GM19397 (cell line): ENCODE results near the gene DNAH1.

Experiments used
- ATAC-seq: cut with Tn5 transposase; IDR thresholded peaks from one replicate; pipeline ENCODE4 v1.9.1; 2021; ENCODE audit warnings: mild to moderate bottlenecking, moderate library complexity; ENCODE audit not compliant: unreplicated experiment

DNAH1 gene

GRCh38 chr3:52384019-52384761 lies 68.1 kb downstream of the DNAH1 start:
- ATAC-seq = no peak

DNA sequence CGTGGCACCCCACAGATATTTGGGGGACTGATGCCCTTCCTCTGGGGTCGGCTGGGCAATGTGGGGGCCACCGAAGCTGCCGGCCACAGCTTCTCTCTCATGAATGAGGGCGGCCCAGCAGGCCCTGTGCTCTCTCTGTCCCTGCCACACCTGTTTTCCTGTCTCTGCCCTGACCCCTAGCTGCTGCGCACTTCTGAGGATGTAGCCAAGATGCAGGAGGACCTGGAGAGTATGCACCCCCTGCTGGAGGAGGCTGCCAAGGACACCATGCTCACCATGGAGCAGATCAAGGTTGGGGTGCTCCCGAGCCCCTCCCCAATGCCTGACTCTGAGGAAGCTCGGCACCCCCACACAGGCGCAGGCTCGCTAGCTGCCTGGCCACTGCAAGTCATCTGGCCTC lies 69.0 kb downstream of the DNAH1 start:
- ATAC-seq = no peak

GRCh38 chr3:52387481-52387880 lies 71.4 kb downstream of the DNAH1 start:
- no peak for ATAC-seq

- no peak for ATAC-seq
Observed at GRCh38 chr3:52388348-52388821, 72.3 kb downstream of the DNAH1 start.

DNA sequence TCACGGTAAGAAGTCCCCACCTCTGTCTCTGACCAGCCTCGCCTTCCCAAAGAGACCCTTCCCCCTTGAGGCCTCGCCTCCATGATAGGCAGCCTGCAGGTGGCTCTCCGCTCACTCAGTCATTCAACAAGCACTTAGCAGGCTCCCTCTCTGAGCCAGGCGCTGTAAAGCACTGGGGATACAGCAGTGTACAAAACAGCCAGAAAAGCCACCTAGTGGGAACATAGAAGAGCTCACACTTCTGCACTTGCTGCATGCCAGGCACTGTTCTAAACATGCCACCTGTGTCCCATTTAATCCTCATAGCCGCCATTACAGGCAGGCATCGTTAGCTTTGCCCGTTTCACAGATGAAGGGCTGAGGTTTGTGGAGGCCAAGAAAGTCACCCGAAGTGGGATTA lies 72.8 kb downstream of the DNAH1 start:
- no peak for ATAC-seq

GRCh38 chr3:52391096-52391495 lies 75.0 kb downstream of the DNAH1 start:
- ATAC-seq = no peak

DNA sequence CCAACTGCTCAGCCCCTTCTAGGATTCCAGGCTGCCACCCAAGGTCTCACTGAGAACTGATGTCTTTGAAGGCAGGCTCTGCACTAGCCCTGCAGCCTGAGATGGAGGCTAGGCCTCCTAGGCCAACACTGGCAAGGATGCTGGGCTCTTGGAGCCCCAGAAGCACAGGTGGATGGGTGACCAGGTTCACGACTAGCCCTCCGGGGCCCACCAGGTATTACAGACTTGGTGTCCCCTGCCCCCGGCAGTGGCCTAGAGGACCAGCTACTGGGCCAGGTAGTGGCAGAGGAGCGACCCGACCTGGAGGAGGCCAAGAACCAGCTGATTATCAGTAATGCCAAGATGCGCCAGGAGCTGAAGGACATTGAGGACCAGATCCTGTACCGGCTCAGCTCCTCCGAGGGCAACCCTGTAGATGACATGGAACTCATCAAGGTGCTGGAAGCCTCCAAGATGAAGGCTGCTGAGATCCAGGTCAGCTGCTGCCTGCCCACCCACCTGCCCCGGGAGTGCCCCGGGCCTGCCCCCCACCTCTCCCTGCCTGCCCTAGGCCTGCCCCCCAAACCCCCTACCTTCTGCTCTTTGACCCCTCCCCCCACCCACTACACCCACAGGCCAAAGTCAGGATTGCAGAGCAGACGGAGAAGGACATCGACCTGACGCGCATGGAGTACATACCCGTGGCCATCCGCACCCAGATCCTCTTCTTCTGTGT lies 76.3 kb downstream of the DNAH1 start:
- no peak for ATAC-seq

GRCh38 chr3:52393131-52393807 lies 77.2 kb downstream of the DNAH1 start:
- no peak for ATAC-seq

GRCh38 chr3:52393959-52394670 lies 78.0 kb downstream of the DNAH1 start:
- no peak for ATAC-seq

DNA sequence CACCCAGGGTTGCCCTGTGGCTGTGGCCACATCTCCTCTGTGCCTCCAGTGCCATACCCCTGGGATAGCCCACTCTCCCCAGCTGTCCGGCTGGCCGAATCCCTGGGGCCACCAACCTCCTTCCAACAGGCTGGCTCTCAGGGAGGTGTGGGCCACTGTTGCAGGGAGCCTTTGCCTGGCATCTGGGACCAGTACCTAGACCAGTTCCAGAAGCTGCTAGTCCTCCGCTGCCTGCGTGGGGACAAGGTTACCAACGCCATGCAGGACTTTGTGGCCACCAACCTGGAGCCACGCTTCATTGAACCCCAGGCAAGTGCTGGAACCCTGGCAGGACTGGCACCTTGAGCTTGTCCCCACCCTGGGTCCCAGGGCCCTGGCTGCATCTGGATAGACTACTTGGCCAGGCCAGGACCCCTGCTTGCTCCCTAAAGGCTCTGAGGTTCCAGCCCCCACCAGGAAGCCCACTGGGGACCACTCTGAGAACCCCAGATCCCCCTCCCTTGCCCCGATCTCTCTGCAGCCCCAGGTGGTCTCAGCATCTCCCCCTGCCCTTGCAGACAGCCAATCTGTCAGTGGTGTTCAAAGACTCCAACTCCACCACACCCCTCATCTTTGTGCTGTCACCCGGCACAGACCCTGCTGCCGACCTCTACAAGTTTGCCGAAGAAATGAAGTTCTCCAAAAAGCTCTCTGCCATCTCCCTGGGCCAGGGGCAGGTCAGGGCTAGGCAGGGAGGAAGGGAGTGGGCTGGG lies 78.8 kb downstream of the DNAH1 start:
- no peak for ATAC-seq

DNA sequence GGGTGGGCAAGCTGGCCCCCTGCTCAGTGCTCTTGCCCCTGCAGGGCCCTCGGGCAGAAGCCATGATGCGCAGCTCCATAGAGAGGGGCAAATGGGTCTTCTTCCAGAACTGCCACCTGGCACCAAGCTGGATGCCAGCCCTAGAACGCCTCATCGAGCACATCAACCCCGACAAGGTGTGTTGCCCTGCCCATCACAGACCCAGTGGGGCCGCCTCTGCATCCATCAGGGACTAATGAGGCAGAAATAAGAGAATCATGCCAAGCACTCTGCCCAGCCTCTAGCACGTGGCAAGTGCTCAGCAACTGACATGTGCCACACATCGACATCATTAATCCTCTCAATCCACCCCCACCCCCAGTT lies 79.4 kb downstream of the DNAH1 start:
- no peak for ATAC-seq

GRCh38 chr3:52396011-52396906 lies 80.1 kb downstream of the DNAH1 start:
- ATAC-seq = no peak

- ATAC-seq = no peak
Observed at GRCh38 chr3:52396907-52397591, 80.9 kb downstream of the DNAH1 start.

DNA sequence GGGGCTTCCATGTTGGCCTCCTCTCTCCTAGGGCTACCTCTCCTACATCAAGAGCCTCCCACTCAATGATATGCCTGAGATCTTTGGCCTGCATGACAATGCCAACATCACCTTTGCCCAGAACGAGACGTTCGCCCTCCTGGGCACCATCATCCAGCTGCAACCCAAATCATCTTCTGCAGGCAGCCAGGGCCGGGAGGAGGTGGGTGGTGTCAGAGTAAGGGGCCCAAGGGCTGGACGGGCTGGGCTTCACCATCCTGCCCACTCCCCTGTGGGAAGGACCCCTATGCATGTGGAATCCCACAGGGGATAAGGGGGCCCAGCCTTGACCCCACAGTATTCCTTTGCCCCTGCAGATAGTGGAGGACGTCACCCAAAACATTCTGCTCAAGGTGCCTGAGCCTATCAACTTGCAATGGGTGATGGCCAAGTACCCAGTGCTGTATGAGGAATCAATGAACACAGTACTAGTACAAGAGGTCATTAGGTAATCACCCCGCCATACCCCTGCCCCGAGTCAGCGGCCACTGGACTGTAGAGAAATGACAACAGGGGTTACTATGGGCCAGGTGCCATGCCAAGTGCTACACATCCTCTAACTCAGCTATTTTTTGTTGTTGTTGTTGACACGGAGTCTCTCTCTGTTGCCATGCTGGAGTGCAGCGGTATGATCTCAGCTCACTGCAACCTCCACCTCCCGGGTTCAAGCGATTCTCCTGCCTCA lies 81.7 kb downstream of the DNAH1 start:
- no peak for ATAC-seq

DNA sequence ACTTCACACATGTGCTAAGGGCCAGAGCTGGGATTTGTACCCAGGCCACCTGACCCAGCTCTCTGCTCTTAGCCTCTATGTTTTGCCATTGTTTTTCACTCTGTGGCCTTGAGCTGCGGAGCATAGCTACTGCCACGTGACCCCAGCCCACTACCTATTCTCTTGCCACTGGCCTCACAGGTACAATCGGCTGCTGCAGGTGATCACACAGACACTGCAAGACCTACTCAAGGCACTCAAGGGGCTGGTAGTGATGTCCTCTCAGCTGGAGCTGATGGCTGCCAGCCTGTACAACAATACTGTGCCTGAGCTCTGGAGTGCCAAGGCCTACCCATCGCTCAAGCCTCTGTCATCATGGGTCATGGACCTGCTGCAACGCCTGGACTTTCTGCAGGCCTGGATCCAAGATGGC lies 82.6 kb downstream of the DNAH1 start:
- no peak for ATAC-seq

- ATAC-seq = no peak
Observed at GRCh38 chr3:52399131-52399530, 83.0 kb downstream of the DNAH1 start.

GRCh38 chr3:52399593-52399992 lies 83.5 kb downstream of the DNAH1 start:
- ATAC-seq = no peak

DNA sequence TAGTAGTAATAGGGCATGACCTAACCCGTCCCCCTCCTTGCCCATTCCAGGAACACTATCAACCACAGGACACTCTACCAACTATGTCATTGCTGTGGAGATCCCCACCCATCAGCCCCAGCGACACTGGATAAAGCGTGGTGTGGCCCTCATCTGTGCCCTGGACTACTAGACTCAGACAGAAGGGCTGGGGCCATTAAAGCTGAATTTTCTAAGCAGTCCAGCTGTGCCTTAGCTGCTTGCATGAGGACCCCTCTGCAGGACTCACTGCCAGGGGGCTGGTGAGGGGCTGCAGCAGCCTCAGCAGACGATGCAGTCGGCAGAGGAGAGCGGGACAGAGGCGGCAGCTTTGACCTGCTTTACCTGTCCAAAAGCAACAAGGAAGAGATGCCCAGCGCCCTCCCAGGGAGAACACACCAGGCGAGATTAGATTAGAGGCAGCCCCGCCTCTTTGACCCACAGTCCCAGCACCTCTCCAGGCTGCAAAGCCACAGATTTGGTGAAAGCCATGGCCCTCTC lies 84.2 kb downstream of the DNAH1 start:
- no peak for ATAC-seq
